Osteoblast (primary cell): Measurements from ENCODE around the gene LRRC25. TPM values are rescaled to one million over a fixed set of nuclear protein-coding genes. Genes with fewer than 3 reads are reported as not detected.

ENCODE experiments used
- DNase-seq: peaks from one replicate; pipeline ENCODE4 v3.0.0; 2011; ENCODE audit warnings: low spot score, mixed read lengths; ENCODE audit not compliant: insufficient read length; ENCODE audit errors: missing footprints
- H2AFZ ChIP-seq: 2 replicates; pipeline ENCODE4 v1.6.0; 2011; ENCODE audit warnings: mild to moderate bottlenecking, low read length
- H3K27ac ChIP-seq: 2 replicates; pipeline ENCODE4 v1.5.1; 2011; ENCODE audit warnings: mild to moderate bottlenecking, low read depth, low read length, moderate library complexity
- H3K27me3 ChIP-seq: 2 replicates; pipeline ENCODE4 v1.6.0; 2012; ENCODE audit warnings: mild to moderate bottlenecking, control low read depth, inconsistent platforms, low read length, moderate library complexity; ENCODE audit not compliant: insufficient read depth
- H3K36me3 ChIP-seq: 2 replicates; pipeline ENCODE4 v1.5.1; 2011; ENCODE audit warnings: mild to moderate bottlenecking, low read length, control low read depth, moderate library complexity; ENCODE audit not compliant: insufficient read depth
- H3K4me1 ChIP-seq: 2 replicates; pipeline ENCODE4 v1.5.1; 2011; ENCODE audit warnings: mild to moderate bottlenecking, low read length, control low read depth, moderate library complexity; ENCODE audit not compliant: insufficient read depth
- H3K4me2 ChIP-seq: 2 replicates; pipeline ENCODE4 v1.6.0; 2011; ENCODE audit warnings: mild to moderate bottlenecking, low read length; ENCODE audit not compliant: insufficient read depth
- H3K4me3 ChIP-seq: fragments of 200-600 bp; sonication (generic); 3 replicates; pipeline ENCODE4 v1.5.1; 2012; ENCODE audit warnings: mild to moderate bottlenecking, low read length, inconsistent platforms; ENCODE audit not compliant: insufficient read depth
- H3K79me2 ChIP-seq: 2 replicates; pipeline ENCODE4 v1.6.0; 2012; ENCODE audit warnings: mild to moderate bottlenecking, low read length, control low read depth, inconsistent platforms; ENCODE audit not compliant: insufficient read depth
- H3K9me3 ChIP-seq: 2 replicates; pipeline ENCODE4 v1.5.1; 2011; ENCODE audit warnings: low read depth, low read length, control low read depth
- H4K20me1 ChIP-seq: 2 replicates; pipeline ENCODE4 v1.6.0; 2012; ENCODE audit warnings: mild to moderate bottlenecking, low read length, control low read depth; ENCODE audit not compliant: insufficient read depth
- CTCF ChIP-seq: IDR thresholded peaks from 2 replicates; pipeline ENCODE4 v1.5.1; 2011; ENCODE audit warnings: mild to moderate bottlenecking, low read depth, low read length, moderate library complexity; ENCODE audit errors: extremely low read depth
- total RNA-seq: library from RNA; depleted of rRNA; stranded (reverse); fragments of >200 nt; gene quantifications from 2 replicates; pipeline ENCODE4 v1.2.3, GENCODE V29; 2012

Gene LRRC25
- total RNA-seq = 0.88 and 1.1 TPM in 2 replicates

DNA sequence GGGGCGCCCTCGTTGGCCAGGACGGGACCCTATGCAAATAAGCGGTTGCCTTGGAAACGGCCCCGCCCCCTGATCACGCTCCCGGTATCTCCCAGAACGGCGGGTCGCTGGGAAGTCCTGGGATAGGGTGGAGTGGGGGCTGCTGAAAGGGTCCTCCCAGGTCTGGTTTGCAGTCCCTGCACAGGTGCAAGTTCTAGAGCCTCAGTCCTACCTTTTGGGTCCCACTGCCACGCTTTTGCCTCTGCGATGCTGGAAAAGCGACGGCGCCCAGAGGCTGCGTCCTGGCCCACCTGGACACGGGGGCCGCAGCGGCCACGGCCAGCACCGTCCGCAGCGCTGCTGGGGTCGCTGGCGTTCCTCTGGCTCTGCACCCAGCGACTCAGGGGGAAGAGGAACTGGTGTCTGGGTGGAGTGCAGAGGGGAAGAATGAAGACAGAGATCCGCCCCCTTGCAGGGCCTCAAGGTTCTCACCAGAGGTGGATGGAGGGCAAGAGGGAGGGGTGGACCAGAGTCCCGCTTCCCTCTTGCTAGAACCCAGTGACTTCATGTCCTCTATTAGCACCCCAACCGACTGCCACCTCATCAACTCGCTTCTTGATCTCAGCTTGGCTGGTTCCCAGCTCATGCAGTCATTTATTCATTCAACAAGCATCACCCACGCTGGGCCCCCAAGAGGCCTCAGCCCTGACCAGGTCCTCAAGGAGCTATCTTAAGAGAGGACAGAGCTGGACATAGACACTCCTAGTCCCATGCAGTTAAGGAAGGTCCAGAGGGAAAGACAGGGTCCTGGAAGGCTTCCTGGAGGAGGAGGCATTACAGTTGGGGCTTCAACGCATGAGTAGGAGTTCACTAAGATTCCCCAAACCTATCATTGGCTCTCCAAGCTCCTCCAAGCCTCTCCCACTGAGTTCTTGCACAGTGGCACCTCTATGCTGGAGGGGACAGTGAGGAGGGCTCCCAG, at the start of gene LRRC25:
LRRC25 (minus strand) TSS at position 381 of the 961 bp plus-strand sequence. CDS start 659 bp downstream, outside the sequence.
- Histone ChIP-seq H3K4me1 (peaks cover 19% of the 10 kb centered on the region), H4K20me1 (no peaks in the 10 kb centered on the region), H3K79me2 (no peaks in the 10 kb centered on the region), H3K36me3 (no peaks in the 10 kb centered on the region), H3K27me3 (peaks cover 17% of the 10 kb centered on the region), H2AFZ (no peak within 1 kb of the TSS), H3K9me3 (no peaks in the 10 kb centered on the region), H3K4me2 (no peak within 1 kb of the TSS), H3K27ac (no peak within 1 kb of the TSS), H3K4me3 (peak within 1 kb of the TSS; percentile 25)
- no peak for TF ChIP-seq CTCF
- DNase-seq = peak; percentile 71

DNA sequence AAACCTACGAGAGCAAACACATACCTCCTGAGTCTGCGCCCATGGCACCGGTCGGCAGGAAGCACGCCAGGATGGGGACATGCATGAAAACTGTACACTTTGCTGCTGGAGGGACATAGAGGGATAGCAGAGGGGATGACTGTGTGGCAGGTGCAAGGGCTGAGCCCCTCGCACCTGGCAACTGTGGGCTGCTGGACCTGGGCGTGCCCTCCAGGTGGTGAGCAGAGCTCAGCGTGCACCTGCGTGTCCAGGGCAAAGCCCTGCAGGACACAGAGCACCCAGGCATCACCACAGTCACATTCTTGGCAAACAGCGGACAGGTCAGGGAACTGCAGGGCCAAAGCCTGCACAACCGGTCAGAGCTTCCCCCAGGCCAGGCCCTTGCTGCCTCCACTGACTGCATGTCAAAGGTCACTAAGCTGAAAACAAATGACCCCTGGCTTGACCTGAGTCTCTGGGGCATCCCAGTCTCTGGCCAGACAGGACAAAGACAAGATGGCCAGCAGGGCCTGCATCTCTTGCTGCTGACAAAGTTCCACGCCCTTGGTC, 49.5 kb upstream of the LRRC25 start:
- Histone ChIP-seq H3K4me2 (no peak overlapping the region), H3K4me3 (no peak overlapping the region), H3K27ac (no peak overlapping the region), H2AFZ (no peak overlapping the region), H4K20me1 (peaks cover 73% of the 10 kb centered on the region), H3K9me3 (no peaks in the 10 kb centered on the region), H3K79me2 (peaks cover 31% of the 10 kb centered on the region), H3K4me1 (peaks cover 3% of the 10 kb centered on the region), H3K27me3 (no peaks in the 10 kb centered on the region), H3K36me3 (peaks cover 55% of the 10 kb centered on the region)
- DNase-seq = no peak
- no peak for TF ChIP-seq CTCF

- no peak for DNase-seq
- Histone ChIP-seq H3K4me3 (no peak overlapping the region), H3K9me3 (no peaks in the 10 kb centered on the region), H3K4me2 (no peak overlapping the region), H4K20me1 (peaks cover 69% of the 10 kb centered on the region), H3K79me2 (peaks cover 30% of the 10 kb centered on the region), H3K4me1 (peaks cover 3% of the 10 kb centered on the region), H3K36me3 (peaks cover 55% of the 10 kb centered on the region), H3K27ac (no peak overlapping the region), H3K27me3 (no peaks in the 10 kb centered on the region), H2AFZ (no peak overlapping the region)
- TF ChIP-seq CTCF = no peak
Observed at GRCh38 chr19:18446145-18446810, 48.9 kb upstream of the LRRC25 start.
